Sciatic nerve (tissue), 2 donors: ENCODE measurements around the gene RPH3AL. TPM values are rescaled to one million over a fixed set of nuclear protein-coding genes. Genes with fewer than 3 reads are reported as not detected.
"Not testable (repeated sequence)": the region's sequence is repeated elsewhere in the genome, so short reads cannot be mapped to it uniquely, and the experiment has no call there.

Experiments used
- ATAC-seq: fragments of 200-7000 bp; cut with Tn5 transposase; one replicate; pipeline ENCODE4 v1.9.1; 2020; ENCODE audit warnings: mild to moderate bottlenecking, moderate library complexity
- DNase-seq: peaks from one replicate; pipeline ENCODE4 v3.0.0-alpha.2; 2020; ENCODE audit warnings: low spot score
- intact Hi-C: fragments of 100-400 bp; cut with DNase I; formaldehyde crosslinking; loops from one replicate; pipeline ENCODE4 v1.14.2; 2022
- total RNA-seq: library from RNA; stranded (reverse); fragmentation: NEBNext Ultra II Directional; extraction: Animal tissue kit (Norgen Biotek cat#: 25700); gene quantifications from one replicate; pipeline ENCODE4 v1.2.1, GENCODE V29; 2021
- donor health status: DM: no; HTN: no; CAD: no.
- donor health status: DM: no; HTN: no; CAD: no.

RPH3AL gene
- total RNA-seq, 1 donor from 2014 or later = 19.0 TPM

GRCh38 chr17:258045-258734 lies 94.4 kb downstream of the RPH3AL start:
- intact Hi-C loops = no loop called here
- peak; percentile 42 for DNase-seq
- ATAC-seq = no peak

GRCh38 chr17:253091-253846 lies 99.3 kb downstream of the RPH3AL start:
- ATAC-seq (no peak), DNase-seq (peak; percentile 53)
- intact Hi-C loops = no loop called here

GRCh38 chr17:252456-252855 lies 100.2 kb downstream of the RPH3AL start:
- ATAC-seq = no peak
- intact Hi-C loops = no loop called here
- peak; percentile 8 for DNase-seq

DNA sequence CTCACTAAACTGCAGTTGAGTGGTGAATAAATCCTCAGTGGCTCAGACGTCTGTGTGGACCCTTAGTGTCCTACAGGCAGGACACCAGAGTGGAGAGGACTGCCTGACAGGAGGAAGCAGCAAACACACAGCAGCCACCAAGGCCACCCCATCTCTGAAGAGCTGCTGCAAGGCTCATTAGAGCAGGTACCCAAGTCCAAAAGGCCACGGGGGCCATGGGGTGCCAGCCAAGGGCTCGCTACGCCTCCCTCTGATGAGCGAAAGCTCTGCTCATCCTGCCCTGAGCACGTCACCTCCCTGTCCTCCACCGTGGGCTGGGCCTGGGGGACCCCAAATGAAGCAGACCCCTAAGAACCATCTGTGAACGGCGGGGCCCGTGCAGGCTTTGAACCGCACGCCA lies 101.1 kb downstream of the RPH3AL start:
- ATAC-seq (no peak), DNase-seq (peak; percentile 50)
- intact Hi-C loops = no loop called here

GRCh38 chr17:250487-251300 lies 101.9 kb downstream of the RPH3AL start:
- no peak for ATAC-seq
- intact Hi-C loops = no loop called here
- peak; percentile 25 for DNase-seq

DNA sequence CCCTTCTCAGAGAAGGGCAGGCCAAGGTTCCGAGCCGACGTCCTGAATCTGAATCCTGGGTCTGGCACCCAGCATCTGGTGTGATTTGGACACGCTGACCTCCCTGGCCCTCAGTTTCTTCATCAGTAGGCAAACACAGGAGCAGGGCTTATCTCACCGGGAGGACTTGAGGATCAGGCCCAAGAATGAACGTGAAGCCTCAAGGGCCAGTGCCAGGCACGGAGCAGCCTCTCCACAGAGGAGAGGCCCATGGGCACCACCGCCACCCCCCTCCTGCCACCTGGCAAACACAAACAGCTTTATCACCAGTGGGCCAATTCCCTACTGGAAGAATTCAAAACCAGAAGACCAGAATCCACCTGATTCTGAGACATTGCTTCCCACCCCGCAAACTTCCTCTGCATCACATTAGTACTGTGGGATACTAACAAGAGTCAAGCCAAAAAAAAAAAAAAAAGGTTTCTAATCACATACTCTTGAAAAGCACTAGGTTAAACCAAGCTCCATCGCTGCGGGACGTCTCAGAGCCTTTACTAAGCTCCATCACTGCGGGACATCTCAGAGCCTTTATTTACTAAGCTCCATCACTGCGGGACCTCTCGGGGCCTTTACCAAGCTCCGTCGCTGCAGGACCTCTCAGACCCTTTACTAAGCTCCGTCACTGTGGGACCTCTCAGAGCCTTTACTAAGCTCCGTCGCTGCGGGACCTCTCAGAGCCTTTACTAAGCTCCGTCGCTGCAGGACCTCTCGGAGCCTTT lies 103.2 kb downstream of the RPH3AL start:
- DNase-seq = peak; percentile 33
- intact Hi-C loops = no loop called here
- ATAC-seq = no peak

DNA sequence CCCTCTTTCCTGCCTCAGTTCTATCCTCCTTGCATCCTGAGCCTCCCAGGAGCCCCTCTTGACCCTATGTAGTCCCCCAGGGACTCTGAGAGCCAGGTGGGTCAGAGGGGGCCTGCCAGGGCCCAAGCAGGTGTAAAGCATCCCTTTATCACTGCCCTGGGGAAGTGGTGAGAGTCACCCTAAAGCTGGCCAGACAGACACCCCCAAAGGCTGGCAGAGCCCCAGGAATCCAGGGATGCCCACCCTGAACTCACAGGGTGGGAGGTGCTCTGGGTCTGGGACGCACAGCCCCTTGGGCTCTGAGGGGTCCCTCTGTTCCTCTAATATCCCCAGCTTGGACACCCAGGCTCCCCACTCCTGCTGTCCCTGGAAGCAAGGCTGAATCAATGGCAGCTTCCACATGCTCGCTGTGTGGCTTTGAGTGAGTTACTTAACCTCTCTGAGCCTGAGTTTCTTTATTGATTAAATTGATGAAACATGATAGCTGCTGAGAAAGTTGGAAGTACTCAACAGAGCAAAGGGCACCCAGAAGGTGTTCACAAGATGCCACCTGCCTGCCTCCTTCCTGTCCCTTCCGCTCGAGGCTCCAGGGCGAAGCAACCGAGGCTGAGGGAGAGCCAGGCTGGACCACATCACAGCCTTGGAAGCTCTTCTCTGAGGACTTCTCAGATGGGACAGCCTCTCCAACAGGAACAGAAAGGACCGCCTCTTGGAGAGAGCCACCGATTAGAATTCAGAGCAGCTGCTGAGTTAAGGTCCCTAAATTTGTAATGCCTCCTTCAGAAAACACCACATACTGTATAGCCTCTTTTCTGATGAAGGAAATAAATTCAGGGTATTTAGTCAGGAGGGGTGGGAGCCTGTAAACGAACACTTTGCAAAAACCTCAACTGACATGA lies 104.0 kb downstream of the RPH3AL start:
- DNase-seq (peak; percentile 42), ATAC-seq (no peak)
- intact Hi-C loops = no loop called here

DNA sequence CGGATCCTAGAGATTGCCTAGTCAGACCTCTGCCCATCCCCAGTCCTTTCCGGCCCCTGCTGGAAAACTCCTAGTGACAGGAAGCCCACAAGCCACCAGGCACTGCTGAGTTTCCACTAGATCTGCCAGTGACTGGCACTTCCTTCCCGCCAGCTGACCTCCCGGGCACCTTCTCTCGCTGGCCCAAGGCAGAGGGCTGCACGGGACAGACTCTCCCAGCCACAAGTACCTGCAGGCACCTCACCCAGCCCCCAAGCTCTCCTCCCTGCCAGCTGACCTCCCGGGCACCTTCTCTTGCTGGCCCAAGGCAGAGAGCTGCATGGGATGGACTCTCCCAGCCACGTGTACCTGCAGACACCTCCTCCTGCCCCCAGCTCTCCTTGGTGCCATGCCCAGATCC lies 104.8 kb downstream of the RPH3AL start:
- ATAC-seq (no peak), DNase-seq (peak; percentile 52)
- intact Hi-C loops = no loop called here

DNA sequence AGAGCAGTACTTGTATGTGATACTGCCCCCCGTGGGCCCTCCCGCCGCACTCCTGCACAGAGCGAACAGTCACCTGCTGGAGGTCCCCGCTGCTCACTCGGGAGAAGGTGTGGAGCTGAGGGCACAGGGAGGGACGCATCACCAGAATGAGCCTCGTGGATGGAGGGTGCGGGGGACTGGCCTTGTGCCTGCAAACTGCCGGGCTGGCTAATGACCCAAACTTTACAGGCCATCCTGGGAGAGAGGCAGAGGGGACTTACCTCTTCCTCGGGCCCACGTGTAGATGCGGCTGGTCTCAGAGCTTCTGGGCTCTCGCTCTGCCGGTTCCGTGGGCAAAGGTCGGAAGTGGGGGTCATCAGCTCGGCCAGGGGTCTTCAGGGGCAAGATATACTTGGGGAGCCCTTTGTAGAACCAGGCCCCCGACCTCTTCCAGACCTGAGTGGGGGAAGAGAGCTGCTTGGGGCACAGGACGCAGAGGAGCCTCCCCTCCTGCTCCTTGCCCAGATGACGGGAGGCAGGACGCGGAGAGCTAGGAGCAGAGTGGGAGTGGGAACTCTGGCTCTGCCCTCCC lies 105.7 kb downstream of the RPH3AL start:
- DNase-seq = peak; percentile 54
- ATAC-seq = no peak
- intact Hi-C loops = no loop called here

GRCh38 chr17:246226-246625 lies 106.4 kb downstream of the RPH3AL start:
- DNase-seq (peak; percentile 52), ATAC-seq (no peak)
- intact Hi-C loops = no loop called here

DNA sequence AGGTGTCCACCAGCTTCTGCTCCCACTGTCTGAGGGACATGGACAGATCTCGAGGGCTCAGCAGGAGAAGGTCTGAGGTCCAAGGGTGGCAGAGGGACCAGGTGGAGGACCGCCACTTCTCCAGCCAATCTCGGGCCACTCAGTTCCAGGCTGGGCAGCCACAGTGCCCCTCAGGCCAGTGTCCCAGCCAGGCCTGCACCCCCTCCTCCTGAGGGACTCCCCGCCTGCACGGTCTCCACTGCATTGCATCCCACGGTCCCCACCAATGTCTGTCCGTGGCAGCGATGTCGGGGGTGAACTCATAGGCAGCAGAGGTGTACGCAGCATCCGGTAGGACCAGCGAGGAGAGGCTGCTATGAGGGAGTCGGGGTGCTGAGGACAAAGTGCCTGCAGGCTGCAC lies 107.0 kb downstream of the RPH3AL start:
- ATAC-seq = no peak
- intact Hi-C loops = no loop called here
- peak; percentile 48 for DNase-seq

- intact Hi-C loops = no loop called here
- ATAC-seq (no peak), DNase-seq (peak; percentile 31)
Measured at GRCh38 chr17:245020-245419, 107.6 kb downstream of the RPH3AL start.

DNA sequence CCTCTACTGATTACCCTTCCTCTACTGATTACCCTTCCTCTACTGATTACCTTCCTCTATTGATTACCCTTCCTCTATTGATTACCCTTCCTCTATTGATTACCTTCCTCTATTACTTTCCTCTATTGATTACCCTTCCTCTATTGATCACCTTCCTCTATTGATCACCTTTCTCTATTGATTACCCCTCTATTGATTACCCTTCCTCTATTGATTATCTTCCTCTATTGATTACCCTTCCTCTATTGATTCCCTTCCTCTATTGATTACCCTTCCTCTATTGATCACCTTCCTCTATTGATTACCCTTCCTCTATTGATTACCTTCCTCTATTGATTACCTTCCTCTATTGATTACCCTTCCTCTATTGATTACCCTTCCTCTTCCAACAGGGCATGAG lies 108.7 kb downstream of the RPH3AL start:
- DNase-seq, ATAC-seq, intact Hi-C loops: not testable (repeated sequence)

GRCh38 chr17:238964-239259 lies 113.7 kb downstream of the RPH3AL start:
- no peak for DNase-seq
- intact Hi-C loops = no loop called here
- ATAC-seq = no peak

GRCh38 chr17:238071-238963 lies 114.3 kb downstream of the RPH3AL start:
- intact Hi-C loops = no loop called here
- peak; percentile 47 for DNase-seq
- no peak for ATAC-seq

DNA sequence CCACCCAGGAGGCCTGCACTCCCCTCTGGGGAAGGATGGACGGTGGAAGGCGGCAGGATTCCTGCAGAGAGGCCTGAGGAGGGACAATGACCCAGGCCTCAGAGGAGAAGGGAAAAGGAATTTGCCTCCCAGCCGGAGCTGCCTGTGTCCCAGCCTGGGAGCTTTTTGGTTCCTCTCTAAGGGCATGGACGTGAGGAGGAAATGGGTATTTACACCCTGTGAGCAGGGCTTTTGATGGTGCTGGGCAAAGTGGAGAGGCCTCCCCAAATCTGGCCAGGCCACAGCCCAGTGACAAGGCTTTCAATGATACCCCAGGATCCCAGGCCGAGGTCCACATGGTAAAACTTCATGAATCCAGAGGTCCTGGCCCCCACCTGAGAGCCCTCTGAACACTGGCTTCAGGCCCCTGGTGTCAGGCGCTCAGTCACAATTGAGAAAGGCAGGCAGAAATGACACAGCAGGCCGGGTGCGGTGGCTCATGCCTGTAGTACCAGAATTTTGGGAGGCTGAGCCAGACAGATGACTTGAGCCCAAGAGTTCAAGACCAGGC lies 115.1 kb downstream of the RPH3AL start:
- intact Hi-C loops = no loop called here
- ATAC-seq = no peak

More for the DNA sequence above, 115.1 kb downstream of the RPH3AL start:
- peak; percentile 47 for DNase-seq
